Astrocyte (in vitro differentiated cells and primary cell): ENCODE results near the gene ALDH1A2. TPM values are rescaled to one million over a fixed set of nuclear protein-coding genes. Genes with fewer than 3 reads are reported as not detected.

ENCODE experiments used
- DNase-seq: peaks from one replicate; pipeline ENCODE4 v3.0.0-alpha.2; 2010; ENCODE audit warnings: low read depth
- FAIRE-seq: peaks from 2 replicates; lab custom pipeline; 2011; peaks lifted over from hg19 to GRCh38; lab: Jason Lieb, UNC
- H2AFZ ChIP-seq: 2 replicates; pipeline ENCODE4 v1.6.0; 2012; ENCODE audit warnings: low read depth, low read length, inconsistent platforms
- H3K27ac ChIP-seq: 2 replicates; pipeline ENCODE4 v1.5.1; 2011; ENCODE audit warnings: low read depth, low read length, inconsistent platforms
- H3K27me3 ChIP-seq: 2 replicates; pipeline ENCODE4 v1.6.0; 2011; ENCODE audit warnings: low read length, inconsistent platforms; ENCODE audit not compliant: insufficient read depth
- H3K36me3 ChIP-seq: 2 replicates; pipeline ENCODE4 v1.5.1; 2011; ENCODE audit warnings: low read length, inconsistent platforms; ENCODE audit not compliant: insufficient read depth
- H3K4me1 ChIP-seq: 2 replicates; pipeline ENCODE4 v1.5.1; 2011; ENCODE audit warnings: low read length, inconsistent platforms; ENCODE audit not compliant: insufficient read depth
- H3K4me2 ChIP-seq: 2 replicates; pipeline ENCODE4 v1.6.0; 2012; ENCODE audit warnings: low read length, inconsistent platforms
- H3K4me3 ChIP-seq: 2 replicates; pipeline ENCODE4 v1.5.1; 2011; ENCODE audit warnings: low read depth, mild to moderate bottlenecking, low read length, inconsistent platforms; ENCODE audit not compliant: insufficient read depth
- H3K79me2 ChIP-seq: 2 replicates; pipeline ENCODE4 v1.6.0; 2012; ENCODE audit warnings: mild to moderate bottlenecking, low read length, inconsistent platforms; ENCODE audit not compliant: insufficient read depth
- H3K9ac ChIP-seq: 2 replicates; pipeline ENCODE4 v1.6.0; 2012; ENCODE audit warnings: mild to moderate bottlenecking, low read length, inconsistent platforms
- H3K9me3 ChIP-seq: 2 replicates; pipeline ENCODE4 v1.5.1; 2012; ENCODE audit warnings: low read depth, mild to moderate bottlenecking, low read length, inconsistent platforms; ENCODE audit not compliant: insufficient read depth
- H4K20me1 ChIP-seq: 2 replicates; pipeline ENCODE4 v1.6.0; 2012; ENCODE audit warnings: low read length, inconsistent platforms; ENCODE audit not compliant: insufficient read depth
- H3K27ac Mint-ChIP-seq: one replicate; pipeline ENCODE4 v1.8.0; 2021; ENCODE audit warnings: mild to moderate bottlenecking, mixed read lengths; ENCODE audit not compliant: unreplicated experiment
- H3K27me3 Mint-ChIP-seq: one replicate; pipeline ENCODE4 v1.8.0; 2021; ENCODE audit warnings: low read depth, mixed read lengths; ENCODE audit not compliant: unreplicated experiment
- H3K36me3 Mint-ChIP-seq: one replicate; pipeline ENCODE4 v1.8.0; 2021; ENCODE audit warnings: low read depth, mixed read lengths; ENCODE audit not compliant: unreplicated experiment
- H3K4me1 Mint-ChIP-seq: one replicate; pipeline ENCODE4 v1.8.0; 2021; ENCODE audit warnings: low read depth, mixed read lengths; ENCODE audit not compliant: unreplicated experiment
- H3K4me3 Mint-ChIP-seq: one replicate; pipeline ENCODE4 v1.8.0; 2021; ENCODE audit warnings: mild to moderate bottlenecking, moderate library complexity, mixed read lengths; ENCODE audit not compliant: unreplicated experiment
- H3K9me3 Mint-ChIP-seq: one replicate; pipeline ENCODE4 v1.8.0; 2021; ENCODE audit warnings: mild to moderate bottlenecking, mixed read lengths; ENCODE audit not compliant: unreplicated experiment
- EZH2 ChIP-seq: IDR thresholded peaks from 2 replicates; pipeline ENCODE4 v1.6.1; 2012; ENCODE audit warnings: mild to moderate bottlenecking, low read length, inconsistent platforms; ENCODE audit not compliant: insufficient read depth
- total RNA-seq: library from RNA; stranded (reverse); gene quantifications from 2 replicates; pipeline ENCODE4 v1.2.1, GENCODE V29; 2021
- TF ChIP-seq, protein P1 (sequence below): IDR thresholded peaks from 2 replicates; pipeline ENCODE4 v1.5.1; 2011; ENCODE audit warnings: low read depth, mild to moderate bottlenecking, inconsistent platforms, low read length, moderate library complexity; ENCODE audit not compliant: insufficient read depth

The ALDH1A2 gene
- total RNA-seq, 1 donor from 2014 or later, result 0.98 TPM

GRCh38 chr15:57951328-57951932 is 114.1 kb downstream of the ALDH1A2 start:
- Histone ChIP-seq H3K9me3 (no peaks in the 10 kb centered on the region), H3K4me3 (no peak overlapping the region), H3K9ac (no peak overlapping the region), H3K27me3 (peaks cover 3% of the 10 kb centered on the region), H3K27ac (no peak overlapping the region), H4K20me1 (no peaks in the 10 kb centered on the region), H3K79me2 (no peaks in the 10 kb centered on the region), H3K36me3 (no peaks in the 10 kb centered on the region), H3K4me1 (no peaks in the 10 kb centered on the region), H2AFZ (no peak overlapping the region), H3K4me2 (no peak overlapping the region)
- no peak for FAIRE-seq
- Mint-ChIP-seq H3K4me3 (no peak overlapping the region), H3K27me3 (peaks cover 15% of the 10 kb centered on the region), H3K9me3 (no peaks in the 10 kb centered on the region), H3K4me1 (peaks cover 3% of the 10 kb centered on the region), H3K36me3 (no peaks in the 10 kb centered on the region), H3K27ac (no peak overlapping the region)
- TF ChIP-seq EZH2, result no peak
- TF ChIP-seq, protein P1, sequence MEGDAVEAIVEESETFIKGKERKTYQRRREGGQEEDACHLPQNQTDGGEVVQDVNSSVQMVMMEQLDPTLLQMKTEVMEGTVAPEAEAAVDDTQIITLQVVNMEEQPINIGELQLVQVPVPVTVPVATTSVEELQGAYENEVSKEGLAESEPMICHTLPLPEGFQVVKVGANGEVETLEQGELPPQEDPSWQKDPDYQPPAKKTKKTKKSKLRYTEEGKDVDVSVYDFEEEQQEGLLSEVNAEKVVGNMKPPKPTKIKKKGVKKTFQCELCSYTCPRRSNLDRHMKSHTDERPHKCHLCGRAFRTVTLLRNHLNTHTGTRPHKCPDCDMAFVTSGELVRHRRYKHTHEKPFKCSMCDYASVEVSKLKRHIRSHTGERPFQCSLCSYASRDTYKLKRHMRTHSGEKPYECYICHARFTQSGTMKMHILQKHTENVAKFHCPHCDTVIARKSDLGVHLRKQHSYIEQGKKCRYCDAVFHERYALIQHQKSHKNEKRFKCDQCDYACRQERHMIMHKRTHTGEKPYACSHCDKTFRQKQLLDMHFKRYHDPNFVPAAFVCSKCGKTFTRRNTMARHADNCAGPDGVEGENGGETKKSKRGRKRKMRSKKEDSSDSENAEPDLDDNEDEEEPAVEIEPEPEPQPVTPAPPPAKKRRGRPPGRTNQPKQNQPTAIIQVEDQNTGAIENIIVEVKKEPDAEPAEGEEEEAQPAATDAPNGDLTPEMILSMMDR, result no peak
- no peak for DNase-seq

DNA sequence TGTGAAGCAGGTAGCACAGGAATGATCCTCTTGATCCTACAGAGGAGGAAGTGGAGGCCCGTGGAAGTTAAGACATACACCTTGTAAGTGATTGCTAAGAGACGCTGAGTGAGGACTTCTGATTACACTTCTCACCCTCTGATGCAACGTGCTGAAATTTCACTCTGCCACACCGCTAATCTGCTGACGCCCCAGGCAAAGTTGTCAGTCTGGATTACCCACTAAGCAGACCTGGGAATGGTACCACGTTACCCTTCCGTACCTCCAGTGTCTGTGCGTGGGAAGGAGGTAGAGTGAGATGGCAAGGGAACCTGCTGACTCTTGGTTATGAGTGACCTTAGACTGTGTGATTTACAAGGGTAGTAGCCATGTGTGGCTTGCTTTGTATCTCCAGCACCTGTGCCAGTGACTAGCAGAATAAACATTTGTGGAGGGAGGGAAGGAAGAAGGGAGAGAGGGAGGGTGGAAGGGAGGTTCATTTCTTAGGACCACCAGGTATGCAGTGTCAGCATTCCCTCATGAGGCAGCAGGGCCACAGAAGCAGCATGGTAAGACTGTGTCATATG is 115.0 kb downstream of the ALDH1A2 start:
- H3K36me3 ChIP-seq, result no peaks in the 10 kb centered on the region
- H3K9ac ChIP-seq, result no peak overlapping the region
- no peak for FAIRE-seq
- no peaks in the 10 kb centered on the region for H3K4me1 ChIP-seq
- no peaks in the 10 kb centered on the region for H3K79me2 ChIP-seq
- no peaks in the 10 kb centered on the region for H3K9me3 Mint-ChIP-seq
- H3K4me3 ChIP-seq, result no peak overlapping the region
- no peak for DNase-seq
- H4K20me1 ChIP-seq, result no peaks in the 10 kb centered on the region
- no peaks in the 10 kb centered on the region for H3K9me3 ChIP-seq
- H3K27me3 Mint-ChIP-seq, result peaks cover 13% of the 10 kb centered on the region
- no peak overlapping the region for H3K4me2 ChIP-seq
- no peak overlapping the region for H3K27ac Mint-ChIP-seq
- H2AFZ ChIP-seq, result no peak overlapping the region
- no peak overlapping the region for H3K27ac ChIP-seq
- H3K4me3 Mint-ChIP-seq, result no peak overlapping the region
- H3K4me1 Mint-ChIP-seq, result peaks cover 3% of the 10 kb centered on the region
- TF ChIP-seq, protein P1, result no peak
- no peak for TF ChIP-seq EZH2
- peaks cover 7% of the 10 kb centered on the region for H3K27me3 ChIP-seq
- H3K36me3 Mint-ChIP-seq, result no peaks in the 10 kb centered on the region

GRCh38 chr15:57949374-57949943 is 116.1 kb downstream of the ALDH1A2 start:
- H3K79me2 ChIP-seq, result no peaks in the 10 kb centered on the region
- peaks cover 8% of the 10 kb centered on the region for H3K27me3 Mint-ChIP-seq
- H3K9ac ChIP-seq, result no peak overlapping the region
- no peak overlapping the region for H3K4me3 Mint-ChIP-seq
- no peaks in the 10 kb centered on the region for H4K20me1 ChIP-seq
- no peak for FAIRE-seq
- H3K4me2 ChIP-seq, result no peak overlapping the region
- peaks cover 7% of the 10 kb centered on the region for H3K27me3 ChIP-seq
- H3K9me3 Mint-ChIP-seq, result no peaks in the 10 kb centered on the region
- no peak overlapping the region for H3K4me3 ChIP-seq
- H3K36me3 Mint-ChIP-seq, result no peaks in the 10 kb centered on the region
- H3K4me1 Mint-ChIP-seq, result peaks cover 3% of the 10 kb centered on the region
- no peak overlapping the region for H3K27ac Mint-ChIP-seq
- DNase-seq, result no peak
- no peak overlapping the region for H3K27ac ChIP-seq
- no peaks in the 10 kb centered on the region for H3K36me3 ChIP-seq
- H3K9me3 ChIP-seq, result no peaks in the 10 kb centered on the region
- TF ChIP-seq, protein P1, result no peak
- no peak for TF ChIP-seq EZH2
- no peaks in the 10 kb centered on the region for H3K4me1 ChIP-seq
- no peak overlapping the region for H2AFZ ChIP-seq
